ENCODE data around the gene RNASE8.
A peak's percentile ranks its signal among the peaks of the same experiment; 100 is the strongest.

DNA sequence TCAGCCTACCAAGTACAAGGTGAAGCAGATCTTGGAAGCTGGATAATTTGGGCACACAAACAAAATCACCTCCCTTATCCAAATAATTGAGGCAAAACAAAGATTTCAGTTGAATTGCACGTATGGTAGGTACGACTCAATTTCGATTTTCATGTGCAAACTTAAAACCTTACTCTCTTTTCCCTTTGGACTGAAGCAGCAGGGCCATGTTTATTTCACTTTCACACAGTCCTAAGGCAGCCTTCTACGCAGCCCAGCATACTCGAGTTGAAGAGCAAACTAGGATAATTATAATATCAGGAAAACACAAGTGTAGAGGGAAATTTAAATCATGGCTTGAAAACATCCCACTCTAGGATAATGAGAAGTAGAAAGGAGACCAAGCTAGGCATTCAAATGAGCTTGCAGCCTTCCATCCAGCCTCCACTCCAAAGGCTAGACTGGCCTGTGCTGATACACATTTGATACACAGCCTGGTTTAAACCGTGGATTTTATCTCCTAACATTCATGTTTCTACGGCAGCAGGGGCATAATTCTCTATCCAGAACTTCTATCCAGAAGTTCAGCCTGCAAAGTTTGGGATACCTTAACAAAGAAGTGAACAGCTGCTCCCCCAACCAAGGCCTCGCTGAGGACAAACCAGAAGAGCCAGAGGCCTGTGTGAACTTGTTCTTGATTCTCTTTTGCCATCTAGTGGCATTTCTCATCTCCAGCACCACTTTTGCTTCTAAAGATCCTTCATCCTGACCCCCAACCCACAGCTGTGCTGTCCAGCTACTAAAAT, 17.8 kb upstream of the RNASE8 start:
- TF ChIP-seq EZH2 (IDR thresholded peaks at IDR 0.05) (no peak), EZH2phosphoT487 (IDR thresholded peaks at IDR 0.05) (no peak)
- TF ChIP-seq, protein P1, sequence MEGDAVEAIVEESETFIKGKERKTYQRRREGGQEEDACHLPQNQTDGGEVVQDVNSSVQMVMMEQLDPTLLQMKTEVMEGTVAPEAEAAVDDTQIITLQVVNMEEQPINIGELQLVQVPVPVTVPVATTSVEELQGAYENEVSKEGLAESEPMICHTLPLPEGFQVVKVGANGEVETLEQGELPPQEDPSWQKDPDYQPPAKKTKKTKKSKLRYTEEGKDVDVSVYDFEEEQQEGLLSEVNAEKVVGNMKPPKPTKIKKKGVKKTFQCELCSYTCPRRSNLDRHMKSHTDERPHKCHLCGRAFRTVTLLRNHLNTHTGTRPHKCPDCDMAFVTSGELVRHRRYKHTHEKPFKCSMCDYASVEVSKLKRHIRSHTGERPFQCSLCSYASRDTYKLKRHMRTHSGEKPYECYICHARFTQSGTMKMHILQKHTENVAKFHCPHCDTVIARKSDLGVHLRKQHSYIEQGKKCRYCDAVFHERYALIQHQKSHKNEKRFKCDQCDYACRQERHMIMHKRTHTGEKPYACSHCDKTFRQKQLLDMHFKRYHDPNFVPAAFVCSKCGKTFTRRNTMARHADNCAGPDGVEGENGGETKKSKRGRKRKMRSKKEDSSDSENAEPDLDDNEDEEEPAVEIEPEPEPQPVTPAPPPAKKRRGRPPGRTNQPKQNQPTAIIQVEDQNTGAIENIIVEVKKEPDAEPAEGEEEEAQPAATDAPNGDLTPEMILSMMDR (IDR thresholded peaks at IDR 0.05) = peak; percentile 54

All from neural progenitor cell (in vitro differentiated cells).